GM12864 (cell line): ENCODE data around the gene PHKB.
"Not testable (repeated sequence)": the region's sequence is repeated elsewhere in the genome, so short reads cannot be mapped to it uniquely, and the experiment has no call there.

Source experiments
- DNase-seq: peaks from one replicate; pipeline ENCODE4 v3.0.0-alpha.2; 2011; ENCODE audit warnings: low read depth
- H3K4me3 ChIP-seq: 2 replicates; pipeline ENCODE4 v1.5.1; 2011; ENCODE audit warnings: mild to moderate bottlenecking, low read depth, low read length, control low read depth
- CTCF ChIP-seq: IDR thresholded peaks from 2 replicates; pipeline ENCODE4 v1.5.1; 2011; ENCODE audit warnings: low read depth, mild to moderate bottlenecking, moderate library complexity, low read length, control low read depth, inconsistent platforms; ENCODE audit errors: missing control alignments

The PHKB gene

GRCh38 chr16:47470810-47471209, 9.7 kb downstream of the PHKB start:
- TF ChIP-seq CTCF = no peak
- H3K4me3 ChIP-seq = no peak overlapping the region
- DNase-seq = no peak

- not testable (repeated sequence) for DNase-seq, H3K4me3 ChIP-seq
Observed at GRCh38 chr16:47473004-47473403, 11.9 kb downstream of the PHKB start.

- no peak overlapping the region for H3K4me3 ChIP-seq
- DNase-seq = no peak
- TF ChIP-seq CTCF = no peak
Observed at GRCh38 chr16:47473792-47474191, 12.7 kb downstream of the PHKB start.

GRCh38 chr16:47475786-47476185, 14.7 kb downstream of the PHKB start:
- TF ChIP-seq CTCF = no peak
- DNase-seq = no peak
- H3K4me3 ChIP-seq = no peak overlapping the region

- H3K4me3 ChIP-seq = no peak overlapping the region
- TF ChIP-seq CTCF = no peak
- DNase-seq = no peak
Observed at GRCh38 chr16:47476654-47477345, 15.7 kb downstream of the PHKB start.

- no peak overlapping the region for H3K4me3 ChIP-seq
- TF ChIP-seq CTCF = no peak
- DNase-seq = no peak
Observed at GRCh38 chr16:47477679-47478078, 16.5 kb downstream of the PHKB start.

GRCh38 chr16:47480410-47480809, 19.3 kb downstream of the PHKB start:
- no peak for TF ChIP-seq CTCF
- no peak overlapping the region for H3K4me3 ChIP-seq
- DNase-seq = no peak
